Left colon (tissue), 2 donors: ENCODE results near the gene ZNF593. TPM values are rescaled to one million over a fixed set of nuclear protein-coding genes. Genes with fewer than 3 reads are reported as not detected.

Experiments
- ATAC-seq: fragments of 200-7000 bp; cut with Tn5 transposase; one replicate; pipeline ENCODE4 v1.9.1; 2020; ENCODE audit warnings: mild to moderate bottlenecking, moderate library complexity
- DNase-seq, 2 donors: peaks; one replicate each; pipeline ENCODE4 v3.0.0-alpha.2; 2020
- intact Hi-C, 2 donors: fragments of 100-400 bp; cut with DNase I in 1 of 2; cut with micrococcal nuclease in 1 of 2; formaldehyde crosslinking; loops; one replicate each; pipeline versions ENCODE4 v1.11.2 to v1.14.0; 2022; cut with DNase I, micrococcal nuclease
- total RNA-seq, 2 donors: library from RNA; stranded (reverse); fragmentation: NEBNext Ultra II Directional; extraction: Animal tissue kit (Norgen Biotek cat#: 25700); gene quantifications; one replicate each; pipeline ENCODE4 v1.2.1, GENCODE V29; 2021
- donor health status: DM: no; HTN: no; CAD: no.
- donor health status: DM: yes; HTN: yes; CAD: no.

ZNF593 gene
- total RNA-seq, 2 donors from 2014 or later, result 17.6 to 21.2 TPM

DNA sequence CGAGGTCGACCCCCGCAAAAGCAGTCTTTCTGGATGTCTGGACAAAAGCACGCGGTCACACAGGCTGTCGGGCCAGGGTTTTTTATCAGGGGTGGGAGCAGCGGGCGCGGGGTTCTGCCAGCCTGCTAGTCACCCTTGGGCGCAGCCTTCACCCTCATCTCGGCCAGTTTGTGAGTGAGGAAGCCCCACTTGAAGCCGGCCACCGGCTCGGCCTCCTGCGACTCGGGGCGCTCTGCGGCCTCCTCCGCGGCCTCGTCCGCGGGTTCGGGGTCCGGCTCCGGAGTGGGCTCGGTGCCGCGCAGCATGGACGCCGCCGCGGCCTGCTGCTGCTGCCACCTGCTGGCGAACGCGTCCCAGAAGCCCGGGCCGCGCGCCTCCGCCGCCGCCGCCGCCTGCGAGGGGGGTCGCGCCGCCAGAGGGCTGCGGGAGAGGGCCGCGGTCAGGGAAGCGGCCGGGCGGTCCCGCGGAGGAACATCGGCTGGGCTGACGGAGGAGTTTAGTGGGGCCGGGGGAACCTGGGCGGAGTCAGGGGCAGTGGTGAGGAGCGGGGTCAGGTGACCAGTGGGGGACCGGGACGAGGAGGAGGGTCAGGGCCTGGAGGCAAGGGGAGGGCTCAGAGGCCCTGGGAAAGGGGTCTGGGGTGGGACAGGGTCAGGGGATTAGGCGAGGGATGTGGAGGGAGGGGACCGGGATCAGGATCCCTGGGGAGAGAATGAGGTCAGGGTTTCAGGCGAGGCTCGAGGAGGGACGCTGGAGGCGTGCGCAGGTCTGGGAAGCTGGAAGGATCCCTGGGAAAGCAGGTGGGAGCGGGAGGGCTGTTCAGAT is 5.5 kb upstream of the ZNF593 start:
- intact Hi-C loops, result loop anchor here in 1 of 2 donors (5.0 kb wide), 1 partner anchor 57 kb away; no protein-coding TSS in a partner anchor
- DNase-seq (peak in 1 of 2 donors; percentile 56), ATAC-seq (peak; percentile 54)

DNA sequence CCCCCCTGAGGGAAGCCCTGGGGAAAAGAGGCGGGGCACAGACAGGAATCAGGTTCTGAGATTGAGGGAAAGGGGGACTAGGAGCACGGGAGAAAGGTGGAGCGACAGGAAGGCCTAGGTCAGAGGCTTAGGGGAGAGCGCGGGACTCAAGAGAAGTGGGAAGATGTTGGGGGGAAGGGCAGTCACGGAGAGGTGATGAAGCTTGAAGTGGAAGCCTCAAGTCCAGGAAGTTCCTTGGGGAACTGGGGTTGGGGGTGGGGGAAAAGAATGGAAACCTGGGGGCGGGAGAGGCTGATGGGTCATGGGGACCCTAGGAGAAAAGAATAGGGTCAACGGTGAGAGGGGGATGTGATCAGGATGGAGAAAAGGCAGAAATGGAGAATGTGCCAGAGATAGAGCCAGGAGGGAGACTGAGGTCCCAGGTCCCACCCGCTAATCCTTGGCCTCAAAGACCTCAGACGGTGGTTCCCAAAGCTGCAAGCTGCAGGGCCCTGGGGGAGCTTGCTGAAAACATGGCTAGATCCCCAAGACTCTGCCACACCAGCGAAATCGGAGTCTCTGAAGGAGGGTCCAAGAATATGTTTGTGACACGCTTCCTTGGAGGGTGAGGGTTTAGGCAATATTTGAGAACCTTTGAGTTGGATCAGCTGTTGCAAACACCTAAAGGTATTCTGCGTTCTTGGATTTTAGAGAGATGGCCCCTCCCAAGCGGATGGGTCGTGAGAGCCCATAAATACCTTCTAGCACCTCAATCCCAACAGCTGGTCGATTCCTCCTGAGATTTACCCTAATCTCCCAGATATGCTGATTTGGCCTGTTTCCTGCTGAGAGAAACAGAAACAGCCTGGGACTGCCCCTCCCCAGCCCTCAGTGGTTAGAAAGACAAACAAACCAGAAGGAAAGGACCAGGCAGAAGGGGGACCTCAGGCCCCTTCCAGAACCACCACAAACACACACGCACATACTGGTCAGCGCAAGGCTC is 4.6 kb upstream of the ZNF593 start:
- ATAC-seq (no peak), DNase-seq (no peak)
- intact Hi-C loops, result loop anchor here in 1 of 2 donors (5.0 kb wide), 1 partner anchor 58 kb away; no protein-coding TSS in a partner anchor

DNA sequence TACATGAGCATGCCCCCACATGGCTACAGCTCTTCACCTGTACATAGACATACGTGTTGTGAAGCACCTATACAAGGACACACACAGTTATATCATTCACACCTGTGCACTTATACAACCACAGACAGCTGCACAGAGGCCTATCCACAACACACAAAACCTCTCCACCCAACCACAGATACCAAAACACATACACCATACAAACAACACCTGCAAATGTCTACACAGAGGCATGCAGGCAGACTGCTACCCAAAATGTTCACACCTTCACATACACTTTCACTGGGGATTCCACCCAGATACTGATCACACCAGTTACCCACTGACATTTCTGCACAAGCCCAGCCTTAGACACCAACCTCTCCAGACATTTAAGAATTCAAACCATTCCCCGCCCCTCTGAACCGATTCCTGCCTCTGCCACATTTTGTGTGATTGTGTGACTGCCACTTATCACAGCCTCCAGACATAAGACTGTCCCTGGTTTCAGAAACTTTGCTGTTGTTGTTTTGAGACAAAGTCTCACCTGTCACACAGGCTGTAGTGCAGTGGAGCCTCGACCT is 2.9 kb upstream of the ZNF593 start:
- ATAC-seq (no peak), DNase-seq (no peak)
- intact Hi-C loops, result no loop called here

DNA sequence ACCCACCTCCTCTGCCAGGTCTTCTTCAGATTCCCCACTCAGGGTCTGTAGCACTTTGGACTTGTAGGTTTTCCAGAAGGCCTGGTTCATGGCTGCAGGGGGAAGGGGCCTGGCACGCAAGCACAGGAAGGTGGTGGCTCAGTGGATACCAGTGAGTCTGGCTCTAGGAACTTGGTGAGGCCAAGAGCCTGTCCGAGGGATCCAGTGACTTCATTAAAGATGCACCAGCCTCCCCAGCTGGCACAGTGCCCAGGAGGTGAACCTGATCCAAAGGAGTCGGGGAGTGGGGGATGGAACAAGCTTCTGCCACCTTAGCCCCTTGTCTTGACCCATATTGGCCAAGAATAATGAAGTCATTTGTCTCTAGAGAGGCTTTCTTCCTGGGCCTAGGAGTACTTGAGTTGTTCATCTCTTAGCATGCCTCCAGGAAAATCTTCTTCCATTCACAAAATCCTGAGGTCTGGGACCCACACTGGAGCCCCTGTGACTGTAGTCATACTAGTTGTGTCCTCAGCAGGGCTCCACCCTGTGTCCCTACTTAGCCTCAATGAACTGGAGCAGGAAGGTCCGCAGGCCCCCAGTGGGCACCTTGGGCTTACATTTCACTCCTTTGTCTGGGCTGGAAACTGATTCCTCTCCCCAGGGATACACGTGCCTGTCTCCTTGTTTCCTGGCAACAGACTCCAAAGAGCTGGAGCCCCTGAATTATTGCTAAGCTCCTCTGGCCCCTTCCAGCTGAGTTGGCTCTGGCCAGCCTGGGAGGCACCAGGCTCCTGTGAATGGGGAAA is 1.1 kb upstream of the ZNF593 start, which contains the start of gene C1orf232:
Gene C1orf232 (minus strand): TSS at position 554 of the 788 bp plus-strand sequence. CDS start 464 bp downstream, at position 90.
- ATAC-seq (no peak), DNase-seq (no peak)
- intact Hi-C loops, result no loop called here

DNA sequence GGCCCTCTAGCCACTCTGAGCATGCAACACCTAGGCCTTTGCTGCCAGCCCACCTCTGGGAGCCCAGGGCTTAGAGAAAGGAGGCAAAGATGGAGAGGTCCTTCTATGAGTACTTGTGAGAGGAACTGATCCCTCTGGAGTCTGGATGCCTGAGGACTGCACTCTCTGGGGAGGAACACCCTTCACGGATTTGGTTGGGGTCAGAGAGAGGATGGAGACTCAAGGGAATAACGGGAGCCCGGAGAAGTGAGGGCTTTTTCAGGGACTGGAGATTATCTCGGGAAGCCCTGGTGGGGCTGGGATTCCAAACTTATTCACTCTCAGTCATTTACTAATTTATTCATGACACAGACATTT is 532 bp upstream of the ZNF593 start:
- intact Hi-C loops, result no loop called here
- no peak for ATAC-seq
- DNase-seq, result no peak

DNA sequence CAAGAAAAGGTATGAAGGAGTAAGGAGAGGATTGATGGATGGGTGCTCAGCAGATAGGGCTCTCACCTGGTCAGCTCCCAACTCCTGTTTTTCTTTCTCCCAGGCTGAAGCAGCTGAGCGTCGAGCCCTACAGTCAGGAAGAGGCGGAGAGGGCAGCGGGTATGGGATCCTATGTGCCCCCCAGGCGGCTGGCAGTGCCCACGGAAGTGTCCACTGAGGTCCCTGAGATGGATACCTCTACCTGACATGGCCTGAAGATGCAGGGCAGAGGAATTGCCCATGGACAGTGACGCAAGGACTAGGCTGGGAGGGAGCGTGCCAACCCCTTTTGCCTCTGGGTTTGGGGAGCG is 739 bp downstream of the ZNF593 start:
- intact Hi-C loops, result loop anchor here in 1 of 2 donors (10.0 kb wide), 1 partner anchor 64 kb away; the partner anchor contains the start of gene CEP85
- DNase-seq (no peak), ATAC-seq (peak; percentile 21)

DNA sequence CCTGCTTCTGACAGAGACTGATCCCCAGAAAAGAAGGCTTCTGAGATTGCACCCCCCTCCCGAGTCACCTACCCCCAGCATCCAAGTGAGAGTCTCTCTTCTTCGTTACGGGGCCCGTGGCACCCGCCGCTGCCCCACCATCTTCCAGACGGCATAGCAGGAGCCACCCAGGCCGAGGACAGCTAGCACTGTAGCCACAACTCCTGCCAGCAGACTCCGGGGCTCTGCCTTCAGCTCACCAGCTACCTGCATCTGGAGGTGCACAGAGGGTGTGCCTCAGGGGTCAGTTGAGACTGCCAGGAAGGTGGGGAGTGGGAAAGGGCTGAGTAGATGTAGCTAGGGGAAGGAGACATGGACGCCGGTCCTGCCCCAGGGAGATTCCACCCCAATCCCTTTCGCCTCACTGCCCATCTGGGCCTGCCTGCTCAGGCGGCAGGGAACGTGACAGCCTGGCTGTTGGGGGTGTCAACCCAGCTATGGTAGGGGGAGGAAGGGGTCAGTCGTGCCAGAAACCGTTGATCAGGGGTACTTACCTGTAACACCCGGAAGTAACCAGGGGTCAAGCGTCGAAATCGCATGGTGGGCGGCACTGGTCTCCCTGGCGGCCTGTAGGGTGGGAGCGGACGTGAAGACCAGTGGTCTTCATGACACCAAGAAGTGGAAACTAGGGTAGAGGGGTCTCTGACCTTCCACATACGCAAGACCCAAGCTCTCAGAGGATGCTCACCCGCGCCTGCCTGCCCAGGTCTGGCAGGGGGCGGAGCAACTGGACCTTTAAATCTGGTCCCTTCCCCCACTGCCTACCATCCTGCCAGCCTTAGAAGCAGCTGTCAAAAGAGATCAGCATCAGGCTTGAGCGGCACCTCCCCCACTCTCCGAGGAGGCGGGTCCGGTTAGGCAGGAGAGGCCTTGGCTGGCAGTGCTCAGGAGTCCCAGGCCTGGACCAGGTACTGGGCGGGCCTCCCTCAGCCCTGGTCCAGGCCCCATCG is 1.7 kb downstream of the ZNF593 start, which contains the start of gene ZNF593OS:
Gene ZNF593OS (minus strand): TSS at position 749 of the 989 bp plus-strand sequence. CDS start 171 bp downstream, at position 578.
- DNase-seq, result no peak
- no peak for ATAC-seq
- intact Hi-C loops, result loop anchor here in 1 of 2 donors (10.0 kb wide), 1 partner anchor 63 kb away; the partner anchor contains the start of gene CEP85

DNA sequence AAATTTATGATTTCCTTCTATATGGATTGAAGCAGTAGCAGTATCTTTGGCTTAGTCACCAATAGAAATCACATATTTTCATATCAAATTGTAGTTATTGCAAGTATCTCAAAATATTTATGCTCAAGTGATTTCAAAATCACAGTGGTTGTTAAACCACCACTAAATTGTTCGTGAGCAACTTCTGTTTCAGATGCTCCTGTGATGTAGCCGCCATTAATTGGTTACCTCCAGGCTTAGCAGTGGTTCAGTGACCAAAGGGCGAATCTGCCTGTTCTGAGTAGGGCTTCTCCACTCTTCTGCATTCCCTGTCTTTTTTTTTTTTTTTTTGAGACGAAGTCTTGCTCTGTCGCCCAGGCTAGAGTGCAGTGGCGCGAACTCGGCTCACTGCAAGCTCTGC is 5.6 kb downstream of the ZNF593 start:
- ATAC-seq (no peak), DNase-seq (no peak)
- intact Hi-C loops, result loop anchor here in 1 of 2 donors (10.0 kb wide), 1 partner anchor 59 kb away; the partner anchor contains the start of gene CEP85

DNA sequence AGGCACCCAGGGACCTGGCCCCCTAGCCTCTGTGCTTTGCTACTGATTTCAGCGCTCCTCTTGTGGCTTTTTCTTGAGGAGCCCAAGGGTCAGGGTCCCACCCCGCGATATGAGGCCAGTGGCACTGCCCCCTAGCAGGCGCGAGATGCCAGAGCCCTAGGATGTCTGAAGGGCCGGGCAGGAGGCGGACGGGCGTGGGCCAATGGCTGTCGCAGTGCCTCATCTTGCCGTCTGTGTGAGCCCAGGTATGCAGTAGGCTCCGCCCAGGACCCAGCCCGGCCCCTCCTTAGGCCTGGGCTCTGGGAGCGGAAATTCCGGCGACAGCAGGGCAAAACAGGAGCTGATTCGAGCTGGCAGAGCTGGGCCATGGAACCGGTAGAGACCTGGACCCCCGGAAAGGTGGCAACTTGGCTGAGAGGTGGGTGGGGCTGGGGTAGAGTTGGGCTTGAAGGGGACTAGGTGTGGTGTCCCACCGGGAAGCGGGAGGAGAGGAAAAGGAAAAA is 7.5 kb downstream of the ZNF593 start, which contains the start of gene CNKSR1:
Gene CNKSR1 (plus strand): TSS at position 310 of the 503 bp plus-strand sequence. CDS start 57 bp downstream, at position 367.
- DNase-seq (peak; percentile 88 to 93), ATAC-seq (peak; percentile 95)
- intact Hi-C loops, result loop anchor here in 1 of 2 donors (10.0 kb wide), 1 partner anchor 58 kb away; the partner anchor contains the start of gene CEP85

DNA sequence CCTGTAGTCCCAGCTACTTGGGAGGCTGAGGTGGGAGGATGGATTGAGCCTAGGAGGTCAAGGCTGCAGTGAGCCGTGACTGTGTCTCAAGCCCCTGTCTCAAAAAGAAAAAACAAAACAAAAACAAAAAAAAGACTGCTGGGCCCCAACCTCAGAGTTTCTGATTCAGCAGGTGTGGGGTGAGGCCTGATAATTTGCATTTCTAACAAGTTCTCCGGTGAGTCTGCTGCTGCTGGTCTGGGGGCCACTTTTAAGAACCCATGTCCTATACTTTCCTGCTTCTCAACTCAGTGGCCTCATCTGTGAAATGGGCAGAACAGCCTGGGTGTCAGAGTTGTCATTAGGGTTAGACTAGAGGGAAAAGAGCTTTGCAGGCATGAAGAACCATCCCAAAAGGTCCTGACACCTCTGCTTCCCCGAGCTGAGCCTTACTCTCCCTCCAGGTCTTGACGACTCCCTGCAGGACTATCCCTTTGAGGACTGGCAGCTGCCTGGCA is 10.3 kb downstream of the ZNF593 start:
- ATAC-seq (no peak), DNase-seq (no peak)
- intact Hi-C loops, result no loop called here

DNA sequence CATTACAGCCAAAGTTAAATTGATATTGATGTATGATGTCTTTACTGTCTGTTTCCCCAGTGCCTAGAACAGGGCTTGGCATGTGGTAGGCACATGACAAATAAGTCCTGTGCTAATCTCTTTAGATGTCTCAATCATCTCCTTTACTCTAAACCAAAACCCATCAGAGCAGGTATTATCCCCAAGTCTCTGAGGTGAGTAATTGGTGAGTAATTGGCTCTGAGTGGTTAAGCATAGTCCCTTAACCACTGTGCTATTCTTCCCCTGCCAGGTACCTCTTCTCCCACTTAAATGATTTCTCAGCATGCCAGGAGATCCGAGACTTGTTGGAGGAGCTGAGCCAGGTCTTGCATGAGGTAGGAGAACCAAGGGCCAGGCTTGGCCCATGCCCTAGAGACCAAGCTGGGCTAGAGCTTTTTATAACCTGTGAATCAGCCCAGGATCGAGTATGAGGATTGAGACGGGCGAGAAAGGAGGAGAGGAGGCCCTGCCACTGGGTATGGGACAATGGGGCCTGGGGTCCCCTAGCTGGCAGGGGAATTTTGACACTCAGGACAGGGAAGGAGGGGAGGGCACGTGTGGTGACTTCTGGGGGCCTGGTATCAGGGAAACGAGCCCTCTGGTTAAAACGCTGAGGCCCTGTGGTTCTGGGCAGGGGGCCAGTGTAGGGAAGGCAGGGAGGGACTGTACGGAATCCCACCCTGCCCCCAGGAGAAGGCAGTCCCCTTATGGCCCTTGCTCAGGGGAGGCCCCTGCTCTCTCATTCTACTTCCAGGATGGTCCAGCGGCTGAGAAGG is 12.1 kb downstream of the ZNF593 start:
- DNase-seq (no peak), ATAC-seq (no peak)
- intact Hi-C loops, result no loop called here

DNA sequence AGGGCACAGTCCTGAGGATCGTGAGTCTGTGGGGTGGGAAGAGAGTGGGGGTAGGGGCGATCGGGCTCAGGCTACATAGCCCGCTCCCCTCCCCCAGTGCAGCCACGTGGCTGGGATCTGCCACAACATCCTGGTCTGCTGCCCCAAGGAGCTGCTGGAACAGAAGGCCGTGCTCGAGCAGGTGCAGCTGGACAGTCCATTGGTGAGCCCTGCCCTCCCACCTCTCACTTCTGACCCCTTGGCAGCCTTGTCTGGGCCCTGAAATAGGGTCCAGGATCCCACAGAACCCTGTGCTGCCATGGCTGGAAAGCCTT is 12.6 kb downstream of the ZNF593 start:
- no peak for DNase-seq
- intact Hi-C loops, result no loop called here
- no peak for ATAC-seq

DNA sequence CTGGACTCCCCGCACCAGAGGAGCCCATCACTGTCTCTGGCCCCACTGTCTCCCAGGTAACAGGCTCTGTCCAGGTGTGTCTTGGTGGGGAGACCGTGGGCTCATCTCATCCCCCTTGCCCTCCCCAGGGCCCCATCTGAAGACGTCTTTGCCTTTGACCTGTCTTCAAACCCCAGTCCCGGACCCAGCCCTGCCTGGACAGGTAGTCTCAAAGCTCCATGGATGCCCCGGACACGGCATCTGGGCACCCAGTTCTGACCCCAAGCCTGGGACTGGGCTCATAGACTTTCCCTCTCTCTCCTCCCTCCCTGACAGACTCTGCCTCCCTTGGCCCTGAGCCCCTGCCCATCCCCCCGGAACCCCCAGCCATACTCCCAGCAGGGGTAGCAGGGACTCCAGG is 14.4 kb downstream of the ZNF593 start:
- no peak for ATAC-seq
- intact Hi-C loops, result no loop called here
- DNase-seq, result no peak

DNA sequence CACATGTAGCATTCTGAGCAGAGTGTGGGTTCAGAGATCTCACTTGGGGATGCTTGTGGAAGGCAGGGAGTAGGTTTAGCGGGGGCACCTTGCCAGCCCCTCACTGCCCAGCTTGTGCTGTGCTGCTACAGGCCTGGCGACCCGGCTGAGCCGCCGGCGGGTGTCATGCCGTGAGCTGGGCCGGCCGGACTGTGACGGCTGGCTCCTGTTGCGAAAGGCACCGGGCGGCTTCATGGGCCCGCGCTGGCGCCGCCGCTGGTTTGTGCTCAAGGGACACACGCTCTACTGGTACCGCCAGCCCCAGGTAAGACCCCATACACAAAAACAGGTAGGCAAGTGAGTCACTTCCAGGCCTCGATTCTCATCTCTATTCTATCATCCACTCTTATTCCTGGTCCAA is 15.2 kb downstream of the ZNF593 start:
- intact Hi-C loops, result no loop called here
- no peak for DNase-seq
- ATAC-seq, result no peak

DNA sequence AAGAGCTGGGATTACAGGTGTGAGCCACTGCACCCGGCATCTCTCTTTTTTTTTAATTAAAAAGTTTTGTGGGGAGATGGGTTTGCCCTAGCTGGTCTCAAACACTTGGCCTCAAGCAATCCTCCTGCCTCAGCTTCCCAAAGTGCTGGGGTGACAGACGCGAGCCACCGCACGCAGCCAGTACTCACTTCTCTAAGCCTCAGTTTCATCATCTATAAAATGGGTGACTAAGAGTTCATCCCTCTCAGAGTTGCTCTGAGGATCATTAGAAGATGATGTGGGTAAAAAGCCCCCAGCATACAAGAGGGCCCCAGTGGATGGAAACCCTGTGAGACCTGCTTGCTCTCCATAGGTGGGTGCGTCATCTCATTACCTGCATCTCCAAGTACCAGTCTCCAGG is 18.2 kb downstream of the ZNF593 start:
- intact Hi-C loops, result no loop called here
- DNase-seq, result no peak
- ATAC-seq, result no peak

DNA sequence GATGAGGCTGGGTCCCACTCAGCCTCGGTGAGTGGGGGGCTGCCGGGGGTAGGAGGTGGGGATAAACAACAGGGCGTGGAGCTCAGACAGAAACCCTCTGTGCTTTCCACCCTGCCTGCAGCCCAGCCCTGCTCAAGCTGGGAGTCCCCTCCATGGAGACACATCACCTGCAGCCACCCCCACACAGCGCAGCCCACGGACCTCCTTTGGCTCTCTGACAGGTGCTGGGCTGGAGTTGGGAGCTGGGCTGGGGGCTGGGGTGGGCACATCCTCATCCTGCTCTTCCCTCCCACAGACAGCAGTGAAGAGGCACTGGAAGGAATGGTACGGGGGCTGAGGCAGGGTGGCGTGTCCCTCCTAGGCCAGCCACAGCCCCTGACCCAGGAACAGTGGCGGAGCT is 18.8 kb downstream of the ZNF593 start:
- intact Hi-C loops, result no loop called here
- no peak for DNase-seq
- no peak for ATAC-seq
